HEK293 (cell line): ENCODE data around the gene DYNLRB2.
A peak's percentile ranks its signal among the peaks of the same experiment; 100 is the strongest.

Source experiments
- FEZF1 ChIP-seq: fragments of 450-650 bp; formaldehyde crosslinking; IDR thresholded peaks from 2 replicates; pipeline ENCODE4 v1.5.1; 2016; ENCODE audit warnings: missing biosample characterization, missing genetic modification characterization
- GLIS1 ChIP-seq: fragments of 450-650 bp; formaldehyde crosslinking; IDR thresholded peaks from 2 replicates; pipeline ENCODE4 v1.5.1; 2016; ENCODE audit warnings: missing biosample characterization, missing genetic modification characterization
- KLF17 ChIP-seq: fragments of 450-650 bp; formaldehyde crosslinking; IDR thresholded peaks from 2 replicates; pipeline ENCODE4 v1.5.1; 2016; ENCODE audit warnings: missing biosample characterization, missing genetic modification characterization
- OVOL3 ChIP-seq: fragments of 450-650 bp; formaldehyde crosslinking; IDR thresholded peaks from 2 replicates; pipeline ENCODE4 v1.5.1; 2016; ENCODE audit warnings: missing biosample characterization, missing genetic modification characterization
- PATZ1 ChIP-seq: fragments of 450-650 bp; formaldehyde crosslinking; IDR thresholded peaks from 2 replicates; pipeline ENCODE4 v1.5.1; 2016; ENCODE audit warnings: missing biosample characterization, missing genetic modification characterization
- PRDM10 ChIP-seq: fragments of 450-650 bp; formaldehyde crosslinking; IDR thresholded peaks from 2 replicates; pipeline ENCODE4 v1.5.1; 2016; ENCODE audit warnings: missing biosample characterization, missing genetic modification characterization
- SP7 ChIP-seq: fragments of 450-650 bp; formaldehyde crosslinking; IDR thresholded peaks from 2 replicates; pipeline ENCODE4 v1.5.1; 2016; ENCODE audit warnings: missing biosample characterization, missing genetic modification characterization
- ZBTB21 ChIP-seq: fragments of 450-650 bp; formaldehyde crosslinking; IDR thresholded peaks from 2 replicates; pipeline ENCODE4 v1.5.1; 2017; ENCODE audit warnings: missing biosample characterization, missing genetic modification characterization
- ZBTB6 ChIP-seq: fragments of 450-650 bp; formaldehyde crosslinking; IDR thresholded peaks from 2 replicates; pipeline ENCODE4 v1.5.1; 2017; ENCODE audit warnings: missing biosample characterization, missing genetic modification characterization
- ZFHX2 ChIP-seq: fragments of 450-650 bp; formaldehyde crosslinking; conservative IDR thresholded peaks from 2 replicates; pipeline ENCODE4 v1.5.1; 2016; ENCODE audit warnings: missing biosample characterization, missing genetic modification characterization
- ZFP69B ChIP-seq: fragments of 450-650 bp; formaldehyde crosslinking; IDR thresholded peaks from 2 replicates; pipeline ENCODE4 v1.5.1; 2016; ENCODE audit warnings: missing biosample characterization, missing genetic modification characterization
- ZIC2 ChIP-seq: fragments of 450-650 bp; formaldehyde crosslinking; IDR thresholded peaks from 2 replicates; pipeline ENCODE4 v1.5.1; 2016; ENCODE audit warnings: missing biosample characterization, missing genetic modification characterization
- ZNF121 ChIP-seq: fragments of 450-650 bp; formaldehyde crosslinking; IDR thresholded peaks from 2 replicates; pipeline ENCODE4 v1.5.1; 2016; ENCODE audit warnings: missing biosample characterization, missing genetic modification characterization
- ZNF266 ChIP-seq: fragments of 450-650 bp; formaldehyde crosslinking; IDR thresholded peaks from 2 replicates; pipeline ENCODE4 v1.5.1; 2016; ENCODE audit warnings: missing biosample characterization, missing genetic modification characterization, low read depth
- ZNF274 ChIP-seq, 2 experiments: fragments of 200-500 bp in 1 of 2; fragments of 450-650 bp in 1 of 2; sonication (Bioruptor generic) in 1 of 2; formaldehyde crosslinking in 1 of 2; IDR thresholded peaks; 2 replicates each; pipeline versions ENCODE4 v1.5.1 to v1.6.1; 2014 to 2016; ENCODE audit warnings: borderline replicate concordance in 1 of 2, inconsistent platforms in 1 of 2, low read length in 1 of 2, missing biosample characterization in 1 of 2, missing genetic modification characterization in 1 of 2
- ZNF292 ChIP-seq: fragments of 450-650 bp; formaldehyde crosslinking; IDR thresholded peaks from 2 replicates; pipeline ENCODE4 v1.5.1; 2016; ENCODE audit warnings: low read depth, missing biosample characterization, missing genetic modification characterization, borderline replicate concordance
- ZNF366 ChIP-seq: fragments of 450-650 bp; formaldehyde crosslinking; conservative IDR thresholded peaks from 2 replicates; pipeline ENCODE4 v1.5.1; 2016; ENCODE audit warnings: missing biosample characterization, missing genetic modification characterization
- ZNF391 ChIP-seq: fragments of 450-650 bp; formaldehyde crosslinking; IDR thresholded peaks from 2 replicates; pipeline ENCODE4 v1.5.1; 2016; ENCODE audit warnings: low read depth, missing biosample characterization, missing genetic modification characterization, borderline replicate concordance
- ZNF398 ChIP-seq: fragments of 450-650 bp; formaldehyde crosslinking; IDR thresholded peaks from 2 replicates; pipeline ENCODE4 v1.5.1; 2017; ENCODE audit warnings: missing biosample characterization, missing genetic modification characterization
- ZNF423 ChIP-seq: fragments of 450-650 bp; formaldehyde crosslinking; IDR thresholded peaks from 2 replicates; pipeline ENCODE4 v1.5.1; 2016; ENCODE audit warnings: missing biosample characterization, missing genetic modification characterization
- ZNF561 ChIP-seq: fragments of 450-650 bp; IDR thresholded peaks from 2 replicates; pipeline ENCODE4 v1.5.1; 2018; ENCODE audit warnings: missing biosample characterization, missing genetic modification characterization, borderline replicate concordance
- ZNF639 ChIP-seq: fragments of 450-650 bp; formaldehyde crosslinking; IDR thresholded peaks from 2 replicates; pipeline ENCODE4 v1.5.1; 2016; ENCODE audit warnings: missing biosample characterization, missing genetic modification characterization
- ZNF660 ChIP-seq: fragments of 450-650 bp; IDR thresholded peaks from 2 replicates; pipeline ENCODE4 v1.5.1; 2018; ENCODE audit warnings: missing biosample characterization, mild to moderate bottlenecking, missing genetic modification characterization
- ZNF664 ChIP-seq: fragments of 450-650 bp; formaldehyde crosslinking; IDR thresholded peaks from 2 replicates; pipeline ENCODE4 v1.5.1; 2016; ENCODE audit warnings: missing biosample characterization, missing genetic modification characterization
- ZNF785 ChIP-seq: fragments of 450-650 bp; formaldehyde crosslinking; IDR thresholded peaks from 2 replicates; pipeline ENCODE4 v1.5.1; 2016; ENCODE audit warnings: missing biosample characterization, missing genetic modification characterization
- ZNF791 ChIP-seq: fragments of 450-650 bp; formaldehyde crosslinking; IDR thresholded peaks from 2 replicates; pipeline ENCODE4 v1.5.1; 2016; ENCODE audit warnings: missing biosample characterization, missing genetic modification characterization
- ZNF837 ChIP-seq: fragments of 450-650 bp; formaldehyde crosslinking; IDR thresholded peaks from 2 replicates; pipeline ENCODE4 v1.5.1; 2016; ENCODE audit warnings: missing biosample characterization, missing genetic modification characterization

The DYNLRB2 gene

GRCh38 chr16:80573700-80574120 lies 32.9 kb downstream of the DYNLRB2 start (continued):
- peak; percentile 75 for TF ChIP-seq ZNF398 (tag by site-specific recombination)
- peak; percentile 52 for TF ChIP-seq ZFHX2 (tag by site-specific recombination)
- peak; percentile 97 for TF ChIP-seq SP7 (tag by site-specific recombination)
- peak; percentile 74 for TF ChIP-seq ZNF366 (tag by site-specific recombination)
- TF ChIP-seq ZNF639 (tag by site-specific recombination) = 0 out of 2 replicates have a peak, but pooled peaks have one; percentile 53
- peak; percentile 64; the same call in 1 of the 2 replicates for TF ChIP-seq ZNF391 (tag by site-specific recombination)
- TF ChIP-seq ZNF791 (tag by site-specific recombination) = no peak
- TF ChIP-seq ZNF664 = peak; percentile 78
- no peak for TF ChIP-seq ZNF292 (tag by site-specific recombination)
- no peak for TF ChIP-seq ZNF837
- peak; percentile 95 for TF ChIP-seq FEZF1 (tag by site-specific recombination)
- TF ChIP-seq GLIS1 = peak; percentile 93
- no peak for TF ChIP-seq ZNF785 (tag by site-specific recombination)
- TF ChIP-seq ZNF274 (IDR thresholded peaks at IDR 0.05; ENCODE audit: low read length) = no peak
- no peak for TF ChIP-seq ZNF274 (tag by site-specific recombination; IDR thresholded peaks at IDR 0.05; ENCODE audit: borderline replicate concordance)
- TF ChIP-seq ZNF266 (tag by site-specific recombination) = peak; percentile 6; the same call in 1 of the 2 replicates
- peak; percentile 20; the same call in 1 of the 2 replicates for TF ChIP-seq ZNF660 (tag by site-specific recombination)
- peak; percentile 86 for TF ChIP-seq PATZ1 (tag by site-specific recombination)
- TF ChIP-seq ZNF423 (tag by site-specific recombination) = peak; percentile 67
- no peak for TF ChIP-seq ZBTB6
- no peak for TF ChIP-seq ZNF121
- TF ChIP-seq ZFP69B = peak; percentile 43; the same call in 1 of the 2 replicates
- TF ChIP-seq KLF17 (tag by site-specific recombination) = 0 out of 2 replicates have a peak, but pooled peaks have one; percentile 52
- TF ChIP-seq PRDM10 (tag by site-specific recombination) = peak; percentile 75
- peak; percentile 88 for TF ChIP-seq ZNF561
- TF ChIP-seq ZIC2 (tag by site-specific recombination) = peak; percentile 96
- peak; percentile 80; the same call in 1 of the 2 replicates for TF ChIP-seq OVOL3 (tag by site-specific recombination)
- peak; percentile 76 for TF ChIP-seq ZBTB21 (tag by site-specific recombination)
